H9 (cell line): ENCODE measurements around the gene SSBP3. TPM values are rescaled to one million over a fixed set of nuclear protein-coding genes. Genes with fewer than 3 reads are reported as not detected.
A peak's percentile ranks its signal among the peaks of the same experiment; 100 is the strongest.

Experiments
- DNase-seq: peaks from one replicate; pipeline ENCODE4 v3.0.0-alpha.2; 2017
- H2AFZ ChIP-seq: one replicate; pipeline ENCODE4 v1.6.1; 2013; ENCODE audit warnings: mild to moderate bottlenecking, low read length, control low read depth, moderate library complexity
- H2AK5ac ChIP-seq: 2 replicates; pipeline ENCODE4 v1.6.1; 2013; ENCODE audit warnings: low read length, control low read depth, mixed read lengths; ENCODE audit not compliant: insufficient read length
- H2BK120ac ChIP-seq: one replicate; pipeline ENCODE4 v1.6.1; 2013; ENCODE audit warnings: low read depth, mild to moderate bottlenecking, low read length, control low read depth, inconsistent platforms; ENCODE audit not compliant: poor library complexity, severe bottlenecking
- H2BK12ac ChIP-seq: 2 replicates; pipeline ENCODE4 v1.6.1; 2013; ENCODE audit warnings: low read length, control low read depth, mixed read lengths, low read depth; ENCODE audit not compliant: insufficient read length
- H2BK15ac ChIP-seq: 2 replicates; pipeline ENCODE4 v1.6.1; 2013; ENCODE audit warnings: low read depth, low read length, control low read depth
- H2BK20ac ChIP-seq: one replicate; pipeline ENCODE4 v1.6.1; 2013; ENCODE audit warnings: low read depth, mild to moderate bottlenecking, low read length, control low read depth, inconsistent platforms; ENCODE audit not compliant: poor library complexity, severe bottlenecking
- H2BK5ac ChIP-seq: 2 replicates; pipeline ENCODE4 v1.6.1; 2013; ENCODE audit warnings: low read length, control low read depth, mixed read lengths; ENCODE audit not compliant: insufficient read length
- H3K14ac ChIP-seq: 2 replicates; pipeline ENCODE4 v1.6.1; 2013; ENCODE audit warnings: low read length, control low read depth; ENCODE audit not compliant: insufficient read depth
- H3K18ac ChIP-seq: 2 replicates; pipeline ENCODE4 v1.6.1; 2013; ENCODE audit warnings: low read depth, mild to moderate bottlenecking, mixed read lengths, low read length, control low read depth; ENCODE audit not compliant: insufficient read length
- H3K23ac ChIP-seq: 2 replicates; pipeline ENCODE4 v1.6.1; 2013; ENCODE audit warnings: low read length, control low read depth, mixed read lengths, low read depth; ENCODE audit not compliant: insufficient read length
- H3K23me2 ChIP-seq: 2 replicates; pipeline ENCODE4 v1.6.1; 2013; ENCODE audit warnings: low read depth, mild to moderate bottlenecking, mixed read lengths, low read length, control low read depth; ENCODE audit not compliant: insufficient read length, poor library complexity, severe bottlenecking
- H3K27ac ChIP-seq: 2 replicates; pipeline ENCODE4 v1.5.1; 2013; ENCODE audit warnings: low read length, control low read depth, mixed read lengths, low read depth; ENCODE audit not compliant: insufficient read length
- H3K27me3 ChIP-seq: 2 replicates; pipeline ENCODE4 v1.6.1; 2013; ENCODE audit warnings: low read length, control low read depth, inconsistent platforms; ENCODE audit not compliant: insufficient read depth
- H3K4ac ChIP-seq: 2 replicates; pipeline ENCODE4 v1.6.1; 2013; ENCODE audit warnings: low read depth, mild to moderate bottlenecking, control low read depth, inconsistent platforms, low read length, moderate library complexity
- H3K4me1 ChIP-seq: 2 replicates; pipeline ENCODE4 v1.6.1; 2013; ENCODE audit warnings: low read length, control low read depth, inconsistent platforms; ENCODE audit not compliant: insufficient read depth
- H3K4me2 ChIP-seq: 2 replicates; pipeline ENCODE4 v1.6.1; 2013; ENCODE audit warnings: low read length, control low read depth, mixed read lengths; ENCODE audit not compliant: insufficient read length, insufficient read depth
- H3K56ac ChIP-seq: 2 replicates; pipeline ENCODE4 v1.6.1; 2013; ENCODE audit warnings: low read depth, mild to moderate bottlenecking, mixed read lengths, low read length, control low read depth; ENCODE audit not compliant: insufficient read length
- H3K79me1 ChIP-seq: 2 replicates; pipeline ENCODE4 v1.6.1; 2013; ENCODE audit warnings: low read depth, mild to moderate bottlenecking, moderate library complexity, low read length, control low read depth, inconsistent platforms; ENCODE audit not compliant: insufficient read depth, poor library complexity, severe bottlenecking
- H3K79me2 ChIP-seq: 2 replicates; pipeline ENCODE4 v1.6.1; 2013; ENCODE audit warnings: low read length, control low read depth, inconsistent platforms; ENCODE audit not compliant: insufficient read depth
- H3K9ac ChIP-seq: 2 replicates; pipeline ENCODE4 v1.6.1; 2013; ENCODE audit warnings: low read length, control low read depth, mixed read lengths; ENCODE audit not compliant: insufficient read length; ENCODE audit errors: extremely low read depth
- H3K9me3 ChIP-seq: one replicate; pipeline ENCODE4 v1.6.1; 2013; ENCODE audit warnings: low read depth, low read length, inconsistent platforms; ENCODE audit not compliant: control insufficient read depth
- H3T11ph ChIP-seq: one replicate; pipeline ENCODE4 v1.6.1; 2013; ENCODE audit warnings: mild to moderate bottlenecking, low read length, control low read depth, inconsistent platforms
- H4K20me1 ChIP-seq: one replicate; pipeline ENCODE4 v1.6.1; 2013; ENCODE audit not compliant: control insufficient read depth, insufficient read length, insufficient read depth
- H4K5ac ChIP-seq: 2 replicates; pipeline ENCODE4 v1.6.1; 2013; ENCODE audit warnings: low read depth, mild to moderate bottlenecking, mixed read lengths, low read length, control low read depth; ENCODE audit not compliant: insufficient read length
- H4K8ac ChIP-seq: replicated peaks from 2 replicates; pipeline ENCODE4 v1.6.1; 2013; ENCODE audit warnings: low read length, control low read depth, mixed read lengths, low read depth; ENCODE audit not compliant: insufficient read length
- H4K91ac ChIP-seq: 2 replicates; pipeline ENCODE4 v1.6.1; 2013; ENCODE audit warnings: low read depth, mild to moderate bottlenecking, moderate library complexity, mixed read lengths, low read length, control low read depth; ENCODE audit not compliant: insufficient read length
- H3K27ac Mint-ChIP-seq, 3 experiments: 2 replicates in 2 of 3; 3 replicates in 1 of 3; pipeline ENCODE4 v1.8.0; 2020 to 2021; ENCODE audit warnings: mixed read lengths in 3 of 3, mild to moderate bottlenecking in 1 of 3, moderate library complexity in 1 of 3
- H3K27me3 Mint-ChIP-seq: 2 replicates; pipeline ENCODE4 v1.8.0; 2021; ENCODE audit warnings: low read depth, mild to moderate bottlenecking, moderate library complexity, mixed read lengths
- H3K36me3 Mint-ChIP-seq, 3 experiments: 2 replicates in 2 of 3; 3 replicates in 1 of 3; pipeline ENCODE4 v1.8.0; 2020 to 2021; ENCODE audit warnings: low read depth in 3 of 3, mixed read lengths in 3 of 3; ENCODE audit not compliant: insufficient read depth in 1 of 3
- H3K4me1 Mint-ChIP-seq, 2 experiments: 2 replicates each; pipeline ENCODE4 v1.8.0; 2020; ENCODE audit warnings: mixed read lengths in 2 of 2
- H3K4me3 Mint-ChIP-seq, 2 experiments: 2 replicates in 1 of 2; 3 replicates in 1 of 2; pipeline ENCODE4 v1.8.0; 2020 to 2021; ENCODE audit warnings: mild to moderate bottlenecking in 2 of 2, mixed read lengths in 2 of 2, moderate library complexity in 1 of 2
- H3K9me3 Mint-ChIP-seq, 2 experiments: 2 replicates in 1 of 2; 3 replicates in 1 of 2; pipeline ENCODE4 v1.8.0; 2020; ENCODE audit warnings: mild to moderate bottlenecking in 2 of 2, mixed read lengths in 2 of 2, moderate library complexity in 1 of 2
- CTCF ChIP-seq: fragments of 200-600 bp; sonication (generic); conservative IDR thresholded peaks from 3 replicates; pipeline ENCODE4 v1.8.0; 2021; ENCODE audit warnings: antibody characterized with exemption, mild to moderate bottlenecking
- WGBS: extraction: QIAGEN DNeasy Blood & Tissue Kit; methylation state at CpG from one replicate; pipeline ENCODE4 v1.1.7; 2013; ENCODE audit warnings: missing lambda C conversion rate, low lambda C conversion rate, mixed read lengths; ENCODE audit not compliant: insufficient read length; ENCODE audit errors: extremely low coverage; 5-methylcytosine and 5-hydroxymethylcytosine counted together
- total RNA-seq: library from RNA; stranded (reverse); gene quantifications from 2 replicates; pipeline ENCODE4 v1.2.1, GENCODE V29; 2021

Gene SSBP3
- total RNA-seq, 1 experiment from 2014 or later = 126 TPM

- Histone ChIP-seq H2BK12ac (no peak overlapping the region), H3K56ac (no peak overlapping the region), H3K4ac (no peak overlapping the region), H2BK5ac (no peak overlapping the region), H4K20me1 (peaks cover 5% of the 10 kb centered on the region), H3K79me1 (peaks cover 15% of the 10 kb centered on the region), H4K91ac (no peak overlapping the region), H3K4me2 (no peak overlapping the region), H4K5ac (no peak overlapping the region), H3K14ac (no peak overlapping the region), H3K27me3 (no peaks in the 10 kb centered on the region), H4K8ac (no peak overlapping the region), H2BK120ac (no peak overlapping the region), H3K23ac (no peak overlapping the region), H3K18ac (no peak overlapping the region), H3K9me3 (no peaks in the 10 kb centered on the region), H3K27ac (no peak overlapping the region), H2AK5ac (no peak overlapping the region), H3T11ph (no peak overlapping the region), H2BK15ac (no peak overlapping the region), H3K9ac (no peak overlapping the region), H2AFZ (no peak overlapping the region), H3K4me1 (no peaks in the 10 kb centered on the region; the same call in 1 of the 2 replicates), H3K79me2 (peaks cover 49% of the 10 kb centered on the region; the same call in 1 of the 2 replicates), H3K23me2 (peaks cover 3% of the 10 kb centered on the region), H2BK20ac (no peak overlapping the region)
- no peaks in the 10 kb centered on the region for H3K27me3 Mint-ChIP-seq
- no peaks in the 10 kb centered on the region for H3K9me3 Mint-ChIP-seq
- peaks cover 38 to 52% of the 10 kb centered on the region in 2 experiments for H3K4me1 Mint-ChIP-seq
- peaks cover 66 to 94% (median 90%) of the 10 kb centered on the region in 3 experiments for H3K36me3 Mint-ChIP-seq
- TF ChIP-seq CTCF = no peak
- H3K27ac Mint-ChIP-seq = peak overlapping the region in 1 of 3 experiments; percentile 22; a peak in 3 of 7 replicates
- H3K4me3 Mint-ChIP-seq = no peak overlapping the region
- no CpG with 5 or more reads among the region's 9 CpGs for WGBS
- no peak for DNase-seq
These were observed 7.1 kb downstream of the SSBP3 start for GRCh38 chr1:54398963-54399528.
